Loucy (cell line): ENCODE results near the gene SLC7A6OS.

Experiments
- EZH2phosphoT487 ChIP-seq: fragments of 200-600 bp; IDR thresholded peaks from 2 replicates; pipeline ENCODE4 v1.6.1; 2018; ENCODE audit warnings: antibody characterized with exemption, mild to moderate bottlenecking, moderate library complexity, borderline replicate concordance
- TF ChIP-seq, protein P1 (sequence below): fragments of 200-600 bp; sonication (generic); conservative IDR thresholded peaks from 2 replicates; pipeline ENCODE4 v1.5.1; 2014; ENCODE audit warnings: mild to moderate bottlenecking, antibody characterized with exemption, low read length

DNA sequence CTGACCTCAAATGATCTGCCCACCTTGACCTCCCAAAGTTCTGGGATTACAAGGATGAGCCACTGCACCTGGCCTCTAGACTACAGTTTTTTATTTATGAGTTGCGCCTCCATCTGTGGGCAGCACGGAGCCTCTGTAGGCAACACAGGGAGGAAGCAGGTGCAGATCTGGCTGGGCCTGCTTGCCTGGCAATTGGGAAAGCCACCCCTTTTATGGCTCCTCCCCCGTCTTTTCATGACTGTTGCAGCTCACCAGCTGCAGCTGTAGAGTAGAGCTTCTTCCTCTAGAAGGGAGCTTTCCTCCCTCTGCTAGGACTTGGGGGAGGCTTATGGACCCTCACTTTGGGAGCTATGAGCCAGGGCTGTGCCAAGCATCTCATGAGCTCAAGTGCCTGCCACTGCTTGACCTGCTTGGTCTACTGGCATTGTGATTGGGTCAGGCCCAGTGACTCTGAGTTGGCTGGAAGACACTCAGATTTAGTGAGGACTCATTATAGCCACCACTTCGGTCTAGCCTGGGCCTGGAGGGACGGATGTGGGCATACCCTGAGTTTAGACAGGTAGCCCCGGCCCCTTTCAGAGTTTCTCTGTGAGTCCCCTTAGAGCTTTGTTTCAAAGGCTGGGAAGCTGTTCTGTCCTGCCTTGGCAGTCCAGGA, 53.4 kb downstream of the SLC7A6OS start:
- TF ChIP-seq, protein P1, sequence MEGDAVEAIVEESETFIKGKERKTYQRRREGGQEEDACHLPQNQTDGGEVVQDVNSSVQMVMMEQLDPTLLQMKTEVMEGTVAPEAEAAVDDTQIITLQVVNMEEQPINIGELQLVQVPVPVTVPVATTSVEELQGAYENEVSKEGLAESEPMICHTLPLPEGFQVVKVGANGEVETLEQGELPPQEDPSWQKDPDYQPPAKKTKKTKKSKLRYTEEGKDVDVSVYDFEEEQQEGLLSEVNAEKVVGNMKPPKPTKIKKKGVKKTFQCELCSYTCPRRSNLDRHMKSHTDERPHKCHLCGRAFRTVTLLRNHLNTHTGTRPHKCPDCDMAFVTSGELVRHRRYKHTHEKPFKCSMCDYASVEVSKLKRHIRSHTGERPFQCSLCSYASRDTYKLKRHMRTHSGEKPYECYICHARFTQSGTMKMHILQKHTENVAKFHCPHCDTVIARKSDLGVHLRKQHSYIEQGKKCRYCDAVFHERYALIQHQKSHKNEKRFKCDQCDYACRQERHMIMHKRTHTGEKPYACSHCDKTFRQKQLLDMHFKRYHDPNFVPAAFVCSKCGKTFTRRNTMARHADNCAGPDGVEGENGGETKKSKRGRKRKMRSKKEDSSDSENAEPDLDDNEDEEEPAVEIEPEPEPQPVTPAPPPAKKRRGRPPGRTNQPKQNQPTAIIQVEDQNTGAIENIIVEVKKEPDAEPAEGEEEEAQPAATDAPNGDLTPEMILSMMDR, result 0 out of 2 replicates have a peak, but pooled peaks have one; percentile 13
- TF ChIP-seq EZH2phosphoT487, result no peak
